ENCODE data around the gene RSU1.

The RSU1 gene

DNA sequence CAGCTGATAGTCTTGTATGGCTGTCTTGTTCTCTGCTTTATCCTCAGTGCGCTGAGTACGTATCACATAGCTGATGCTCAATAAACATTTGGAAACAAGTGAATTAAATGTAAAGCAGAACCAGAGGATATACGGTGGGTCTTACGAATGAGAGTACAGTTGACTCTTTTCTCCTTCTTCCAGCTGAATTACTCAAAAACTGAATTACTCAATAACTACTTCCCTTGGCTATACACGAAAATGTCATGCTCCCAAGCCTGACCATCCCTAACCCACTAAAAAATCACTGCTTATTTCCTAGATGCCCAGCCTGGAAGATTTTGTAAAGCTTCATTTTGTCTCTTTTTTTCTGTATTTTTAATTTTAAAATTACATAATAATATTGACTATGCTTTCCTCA lies 3.2 kb upstream of the RSU1 start:
- DNase-seq: no peak

DNA sequence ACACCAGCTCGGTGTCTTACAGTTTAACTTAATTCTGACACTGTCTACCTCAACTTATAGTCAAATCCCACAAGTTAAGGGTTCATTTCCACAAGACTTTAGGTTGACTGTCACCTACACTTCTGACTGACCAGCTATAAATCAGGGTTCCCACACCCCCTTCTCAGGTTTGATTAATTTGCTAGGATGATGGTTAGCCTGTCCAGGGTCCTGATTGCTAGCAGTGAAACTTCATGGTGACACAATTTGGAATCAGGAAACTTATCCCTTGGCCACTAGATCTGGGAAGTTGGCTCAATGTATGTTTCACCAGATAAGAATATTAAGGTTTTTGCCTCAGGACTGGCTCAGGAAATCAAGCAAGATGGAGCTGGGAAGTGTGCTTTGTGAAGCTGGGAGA lies 2.8 kb upstream of the RSU1 start:
- DNase-seq: no peak

DNA sequence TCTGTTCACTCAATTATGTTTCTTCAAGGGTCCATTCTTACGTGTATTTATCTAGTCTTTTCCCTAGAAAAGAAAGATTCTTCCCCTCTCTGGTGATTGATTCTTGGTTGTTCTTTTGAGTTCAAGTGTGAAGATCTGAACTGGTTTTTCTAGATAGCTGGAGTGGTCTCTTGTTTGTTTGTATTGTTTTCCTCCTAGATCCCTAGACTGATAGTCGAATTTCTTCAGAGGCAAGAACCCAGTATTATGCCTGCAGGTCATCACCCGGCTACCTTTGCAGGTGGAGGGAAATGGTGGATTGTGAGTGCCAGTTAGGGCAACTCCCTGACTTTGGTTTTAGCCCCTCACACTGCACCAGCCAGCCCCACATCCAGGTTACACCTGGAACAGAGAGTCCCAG lies 2.2 kb upstream of the RSU1 start:
- no peak for DNase-seq

DNA sequence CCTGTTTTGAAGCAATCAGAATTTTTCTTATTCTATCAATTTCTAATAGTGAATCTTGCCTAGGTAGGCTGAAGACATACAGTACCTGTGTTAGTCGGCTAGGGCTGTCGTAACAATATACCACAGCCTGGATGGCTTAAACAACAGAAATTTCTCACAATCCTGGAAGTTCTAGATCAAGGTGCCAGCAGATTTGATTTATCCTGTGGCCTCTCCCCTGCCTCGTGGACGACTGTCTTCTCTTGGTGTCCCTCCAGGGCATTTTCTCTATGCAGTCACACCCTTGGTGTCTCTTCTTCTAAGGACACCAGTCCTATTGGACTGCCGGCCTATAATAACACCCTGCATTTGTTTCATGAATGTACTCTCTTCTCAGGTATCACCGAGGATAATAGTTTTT lies 1.8 kb upstream of the RSU1 start:
- DNase-seq: no peak

DNA sequence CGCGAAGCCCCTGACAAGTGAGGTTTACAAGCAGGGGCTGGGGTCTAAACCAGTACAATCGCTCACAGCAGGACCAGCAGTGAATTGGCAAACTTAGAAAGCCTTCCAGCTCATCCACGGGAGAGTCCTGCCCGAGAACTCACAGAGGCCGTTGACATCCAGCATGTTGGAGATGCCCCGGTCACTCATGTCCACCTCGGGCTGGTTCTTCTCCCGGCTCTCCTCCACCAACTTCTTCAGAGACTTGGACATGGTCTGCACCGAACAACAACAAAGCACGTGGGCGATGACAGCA lies 447 bp downstream of the RSU1 start:
- DNase-seq: no peak

DNA sequence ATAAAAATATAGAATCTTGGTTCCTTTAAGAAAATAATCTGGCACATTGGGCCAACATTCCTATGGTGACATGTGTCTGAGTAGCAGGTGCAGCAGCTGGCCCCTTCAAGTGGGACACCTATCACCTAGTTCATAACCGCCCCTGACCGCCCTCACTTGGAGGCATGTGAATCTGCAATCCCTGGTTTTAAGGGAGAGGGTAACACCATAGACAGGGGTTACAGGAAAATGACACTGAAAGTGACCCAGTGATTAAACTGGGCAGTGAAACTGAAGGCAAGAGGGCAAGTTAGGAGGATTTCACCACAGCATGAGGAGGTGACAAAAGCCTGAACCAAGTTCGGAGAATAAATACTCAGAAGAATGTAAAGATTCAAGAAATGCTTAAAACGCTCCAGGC lies 1.1 kb downstream of the RSU1 start:
- DNase-seq: no peak

DNA sequence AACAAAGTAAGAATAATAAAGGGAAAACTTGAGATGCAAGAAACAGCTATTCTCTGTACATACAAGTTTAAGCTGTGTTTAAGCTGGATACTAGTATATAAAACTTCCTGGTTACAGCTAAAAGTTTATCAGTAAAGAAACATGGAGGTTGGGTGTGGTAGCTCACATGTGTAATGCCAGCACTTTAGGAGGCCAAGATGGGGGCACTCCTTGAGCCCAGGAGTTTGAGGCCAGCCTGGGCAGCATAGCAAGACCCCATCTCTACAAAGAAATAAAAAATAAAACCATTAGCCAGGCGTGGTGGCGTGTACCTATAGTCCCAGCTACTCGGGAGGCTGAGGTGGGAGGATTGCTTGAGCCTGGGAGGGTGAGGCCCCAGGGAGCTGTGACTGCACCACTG lies 3.2 kb downstream of the RSU1 start:
- no peak for DNase-seq

DNA sequence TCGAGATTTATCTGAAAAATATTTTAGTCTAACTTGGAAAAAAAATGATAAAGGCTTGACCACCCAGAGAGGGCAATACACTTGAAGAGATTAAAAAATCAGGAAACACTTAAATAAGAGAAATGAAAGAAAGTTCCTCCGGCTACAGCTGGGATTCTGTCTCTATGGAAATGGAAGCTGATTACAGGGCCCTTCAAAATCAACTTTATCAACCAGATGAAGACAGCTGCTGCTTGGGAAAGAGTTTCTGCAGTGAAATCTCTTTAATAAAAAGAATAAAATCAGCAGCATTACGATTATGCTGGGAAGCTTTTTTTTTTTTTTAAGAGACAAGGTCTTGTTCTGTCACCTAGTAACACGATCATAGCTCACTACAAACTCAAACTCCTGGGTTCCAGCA lies 4.5 kb downstream of the RSU1 start:
- no peak for DNase-seq

DNA sequence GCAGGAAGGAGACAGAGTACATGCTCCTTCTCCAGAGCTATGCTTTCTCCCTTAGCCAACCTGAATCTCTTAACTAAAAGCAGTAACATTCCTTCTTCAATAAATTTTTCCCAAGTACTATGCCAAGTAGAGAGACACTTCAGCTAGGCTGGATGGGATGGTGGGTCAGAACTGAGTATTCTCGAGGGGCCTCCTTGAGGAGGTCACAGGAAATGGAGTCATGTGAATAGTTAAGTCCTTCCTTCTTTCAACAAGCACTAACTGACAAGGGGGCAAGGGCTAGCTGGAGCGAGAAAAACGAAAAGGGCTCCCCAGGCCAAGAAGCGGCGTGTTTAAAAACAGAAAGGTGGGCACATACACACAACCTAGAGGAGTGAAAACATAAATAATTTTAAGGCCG lies 5.5 kb downstream of the RSU1 start:
- no peak for DNase-seq

DNA sequence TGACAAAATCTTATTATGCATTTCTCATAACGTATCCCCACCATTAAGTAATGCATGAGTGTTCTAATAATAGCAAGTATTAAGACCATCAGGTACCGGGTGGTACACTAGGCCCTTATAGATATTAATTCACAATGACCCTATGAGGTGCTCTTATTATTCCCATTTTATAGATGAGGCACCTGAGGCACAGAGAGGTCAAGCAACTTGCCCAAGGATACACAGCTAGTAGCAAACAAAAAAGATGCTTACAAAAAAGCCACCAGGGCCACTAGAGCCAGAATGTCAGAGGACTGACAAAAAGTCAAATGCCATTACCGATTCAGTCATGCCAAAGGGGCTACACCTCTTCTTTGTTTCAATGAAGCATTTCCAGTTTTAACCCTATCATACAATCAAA lies 5.9 kb downstream of the RSU1 start:
- DNase-seq: no peak

DNA sequence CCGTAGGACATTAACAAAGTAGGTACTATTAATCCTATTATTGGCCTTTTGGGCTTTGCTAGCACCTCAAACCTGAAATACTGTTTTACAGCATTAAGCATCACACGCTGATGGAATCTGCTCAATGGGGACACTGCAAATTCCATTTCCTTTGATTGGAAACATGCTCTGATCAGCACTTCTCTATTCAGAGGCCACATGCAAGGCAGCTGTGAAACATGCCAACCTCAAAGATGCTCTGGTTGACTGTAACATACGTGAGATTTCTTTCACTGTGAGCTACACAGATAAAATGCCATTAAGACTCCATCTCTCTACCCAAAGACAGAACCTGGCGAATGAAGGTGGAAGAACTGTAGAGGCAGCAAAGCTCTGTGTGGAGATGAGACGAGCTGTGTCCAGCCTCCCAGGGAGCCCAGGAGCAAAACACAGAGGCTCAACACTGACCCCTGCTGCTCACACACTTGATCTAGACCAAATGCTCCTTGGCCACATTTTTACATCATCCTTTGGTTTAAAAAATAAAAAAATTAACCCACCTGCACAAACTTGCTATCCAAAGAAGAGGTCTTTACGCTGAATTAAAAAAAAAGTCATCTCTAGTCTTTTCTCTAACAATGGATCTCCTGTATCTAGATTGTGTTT lies 8.0 kb downstream of the RSU1 start:
- peak; percentile 60 for DNase-seq

DNA sequence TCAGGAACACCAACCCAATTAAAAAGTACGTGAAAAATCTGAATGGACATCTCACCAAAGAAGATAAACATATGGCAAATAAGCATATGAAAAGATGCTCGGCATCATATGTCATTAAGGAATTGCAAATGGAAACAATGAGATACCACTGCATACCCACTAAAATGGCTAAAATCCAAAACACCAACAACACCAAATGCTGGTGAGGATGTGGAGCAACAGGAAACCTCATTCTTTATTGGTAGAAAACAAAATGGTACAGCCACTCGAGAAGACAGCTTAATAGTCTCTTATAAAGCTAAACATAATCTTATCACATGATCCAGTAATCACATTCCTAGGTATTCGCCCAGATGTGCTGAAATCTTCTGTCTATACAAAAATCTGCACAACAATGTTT lies 13.1 kb downstream of the RSU1 start:
- DNase-seq: no peak

DNA sequence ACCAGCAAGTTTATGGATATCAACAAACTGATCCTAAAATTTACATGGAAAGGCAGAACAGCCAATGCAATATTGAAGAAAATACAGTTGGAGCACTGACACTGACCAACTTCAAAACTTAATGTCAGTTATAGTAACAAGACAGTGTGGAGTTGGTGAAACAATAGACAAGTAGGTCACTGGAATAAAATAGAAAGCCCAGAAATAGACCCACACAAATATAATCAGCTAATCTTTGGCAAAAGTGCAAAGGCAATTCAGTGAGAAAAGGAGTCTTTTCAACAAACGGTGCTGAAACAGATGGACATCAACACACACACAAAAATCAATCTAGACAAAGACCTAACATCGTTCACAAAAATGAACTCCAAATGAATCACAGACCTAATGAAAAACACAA lies 13.8 kb downstream of the RSU1 start:
- DNase-seq: no peak

DNA sequence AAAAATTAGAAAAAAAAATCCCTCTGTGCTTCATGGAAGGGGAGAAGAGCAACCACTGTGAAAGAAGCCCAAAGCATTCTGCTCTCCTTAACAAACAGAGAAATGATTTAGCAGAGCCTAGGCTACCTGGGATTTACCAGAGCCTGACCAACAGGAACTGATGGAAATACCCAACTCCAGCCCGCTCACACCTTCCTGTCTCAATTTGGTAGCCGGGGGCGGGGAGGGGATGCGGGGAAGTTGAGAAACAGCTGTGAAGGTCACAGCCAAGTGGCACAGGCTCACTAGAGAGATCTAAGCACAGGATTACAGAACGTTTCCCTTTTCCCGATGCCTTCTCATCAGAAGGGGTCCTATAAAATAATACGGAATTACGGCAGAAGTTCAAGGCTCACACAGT lies 17.6 kb downstream of the RSU1 start:
- DNase-seq: no peak

DNA sequence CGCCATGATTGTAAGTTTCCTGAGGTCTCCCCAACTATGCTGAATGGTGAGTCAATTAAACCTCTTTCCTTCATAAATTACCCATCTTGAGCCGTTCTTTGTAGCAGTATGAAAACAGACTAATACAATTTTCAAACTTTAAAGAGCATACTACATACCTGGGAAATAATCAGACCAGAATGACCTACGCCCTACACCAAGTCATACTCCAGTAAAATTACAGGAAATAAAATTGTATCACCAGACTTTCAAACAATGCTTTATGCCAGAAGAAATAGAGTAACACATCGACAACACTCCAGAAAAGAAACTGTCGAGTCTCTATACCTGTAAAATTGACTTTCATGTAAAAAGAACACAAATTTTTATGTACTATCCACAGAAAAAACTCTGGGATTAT lies 18.7 kb downstream of the RSU1 start:
- no peak for DNase-seq

DNA sequence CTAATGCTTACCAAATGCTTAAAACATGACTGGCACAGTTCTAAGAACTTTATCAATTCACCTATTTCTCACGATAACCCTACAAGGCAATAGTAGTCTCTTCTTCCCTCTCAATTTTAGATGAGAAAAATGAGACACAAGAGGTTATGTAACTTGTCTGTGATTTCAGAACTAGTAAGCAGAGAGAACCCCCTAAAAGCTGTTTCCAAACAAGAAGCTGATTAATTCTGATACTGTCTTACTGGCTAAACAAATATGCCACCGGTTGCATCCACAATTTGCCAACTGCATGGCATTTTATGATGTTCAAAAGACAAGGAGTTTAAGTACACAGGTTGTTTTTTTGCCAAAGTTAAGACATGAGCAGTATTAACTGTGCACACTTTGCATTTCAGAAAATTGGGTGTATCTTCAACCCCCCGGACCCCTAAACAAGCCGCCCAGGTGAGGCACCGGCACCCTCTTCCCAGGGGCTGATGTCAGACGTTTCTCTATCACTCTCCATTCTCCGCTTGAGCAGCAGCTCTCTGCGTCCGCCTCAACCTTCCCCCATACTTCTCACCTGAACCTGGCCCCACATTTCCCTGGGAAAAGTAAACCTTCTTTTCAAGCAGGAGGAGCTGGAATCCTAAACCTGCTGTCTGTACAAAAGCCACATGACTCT lies 21.7 kb downstream of the RSU1 start:
- DNase-seq: no peak

DNA sequence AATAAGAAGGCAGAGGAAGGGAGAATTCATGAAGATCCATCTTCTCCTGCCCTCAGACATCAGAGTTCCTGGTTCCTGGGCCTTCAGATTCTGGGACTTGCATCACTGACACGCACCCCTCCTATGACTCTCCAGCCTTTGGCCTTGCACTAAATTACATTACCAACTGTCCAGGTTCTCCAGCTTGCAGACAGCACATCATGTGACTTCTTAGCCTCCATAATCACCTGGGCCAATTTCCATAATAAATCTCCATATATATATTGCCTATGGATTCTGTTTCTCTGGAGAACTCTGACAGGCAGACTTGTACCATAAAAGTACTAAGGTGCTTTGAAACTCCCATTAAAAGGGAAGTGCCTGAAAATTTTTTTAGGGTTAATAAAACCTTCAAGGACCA lies 23.2 kb downstream of the RSU1 start:
- DNase-seq: no peak

DNA sequence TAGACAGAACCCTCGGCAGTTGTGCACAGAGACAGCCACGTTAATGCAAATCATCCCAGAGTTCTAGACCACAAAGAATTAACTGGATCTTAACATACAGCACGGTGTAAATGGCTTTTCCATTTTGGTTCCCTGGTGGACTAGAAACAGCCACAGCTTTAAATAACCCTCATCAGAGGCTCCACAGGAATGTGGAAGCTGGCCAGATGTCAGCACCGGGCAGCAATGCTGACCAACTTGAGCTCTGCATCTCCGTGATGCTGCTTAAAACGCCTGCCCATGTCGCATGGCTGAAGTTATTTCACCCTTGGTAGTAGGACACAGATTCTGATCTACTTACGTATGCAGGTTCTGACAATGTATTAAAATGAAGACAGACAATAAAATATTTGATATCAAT lies 24.5 kb downstream of the RSU1 start:
- no peak for DNase-seq

DNA sequence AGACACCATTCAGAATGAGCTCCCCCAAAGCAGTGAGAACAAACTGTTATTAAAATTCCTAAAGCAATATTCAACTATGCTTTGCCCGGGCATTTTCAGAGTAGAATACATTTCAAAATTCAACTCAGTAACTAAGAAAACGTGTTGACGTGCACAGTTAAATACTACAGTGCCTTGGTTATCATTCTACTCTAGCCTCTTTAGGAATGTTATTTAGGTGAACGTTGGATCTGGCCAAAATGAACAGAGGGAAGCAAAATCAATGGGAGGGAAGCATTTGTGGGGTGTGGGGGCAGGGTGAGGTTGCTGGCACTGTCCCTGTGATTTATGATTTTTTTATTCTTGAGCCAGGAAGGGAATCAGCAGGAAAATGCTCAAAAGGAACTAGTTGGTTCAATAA lies 27.5 kb downstream of the RSU1 start:
- no peak for DNase-seq

DNA sequence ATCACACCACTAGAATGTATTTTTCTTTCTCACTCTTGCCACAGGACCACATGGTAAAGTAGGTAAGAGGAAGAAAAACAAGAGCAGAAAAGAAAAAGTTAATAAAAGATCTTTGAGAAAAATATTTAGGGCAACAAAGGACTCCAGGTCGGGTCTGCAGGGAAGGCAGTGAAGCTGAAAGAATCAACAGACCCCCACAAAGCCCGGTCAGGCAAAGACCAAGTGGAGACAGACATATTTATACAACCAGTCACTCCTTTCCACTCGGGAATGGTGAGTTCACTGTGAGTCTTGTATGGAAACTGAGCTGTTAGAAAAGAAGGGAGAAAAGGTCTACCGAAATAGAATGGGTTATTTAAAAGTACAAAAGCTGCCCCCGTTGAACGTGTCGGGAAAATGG lies 28.0 kb downstream of the RSU1 start:
- no peak for DNase-seq

DNA sequence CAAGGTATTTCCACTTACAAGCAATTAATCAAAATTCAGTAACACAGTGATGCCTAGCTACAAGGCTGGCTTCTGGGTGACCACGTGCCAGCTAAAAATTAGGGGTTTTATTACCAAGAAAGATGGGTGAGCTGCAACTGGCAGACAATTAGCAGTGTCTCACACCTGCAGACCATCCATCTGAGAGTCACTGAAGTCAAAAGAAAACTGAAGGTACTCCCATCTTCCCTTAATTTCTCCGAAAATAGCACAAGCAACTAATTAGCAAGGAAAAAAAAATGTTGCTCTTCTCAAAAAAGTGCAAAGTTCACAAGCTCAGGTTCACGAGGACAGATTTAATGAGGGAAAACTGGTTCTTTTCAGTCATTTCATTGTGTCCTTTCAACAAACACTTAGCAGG lies 28.4 kb downstream of the RSU1 start:
- DNase-seq: no peak

DNA sequence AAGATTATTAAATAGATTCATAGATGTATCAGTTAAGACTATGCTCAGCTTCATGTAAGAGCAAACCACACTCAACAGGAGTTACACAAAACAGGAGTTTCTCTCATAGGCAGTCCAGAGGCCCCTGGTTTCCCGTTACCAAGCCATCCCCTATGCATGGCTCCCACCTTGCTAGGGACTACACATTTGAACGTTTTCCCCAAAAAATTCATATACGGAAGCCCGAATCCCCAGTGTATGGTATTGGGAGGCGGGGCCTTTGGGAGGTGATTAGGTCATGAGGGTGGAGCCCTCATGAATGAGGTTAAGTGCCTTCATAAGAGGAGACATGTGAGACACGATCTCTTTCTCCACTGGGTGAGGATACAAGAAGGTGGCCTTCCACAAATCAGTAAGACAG lies 29.1 kb downstream of the RSU1 start:
- no peak for DNase-seq

DNA sequence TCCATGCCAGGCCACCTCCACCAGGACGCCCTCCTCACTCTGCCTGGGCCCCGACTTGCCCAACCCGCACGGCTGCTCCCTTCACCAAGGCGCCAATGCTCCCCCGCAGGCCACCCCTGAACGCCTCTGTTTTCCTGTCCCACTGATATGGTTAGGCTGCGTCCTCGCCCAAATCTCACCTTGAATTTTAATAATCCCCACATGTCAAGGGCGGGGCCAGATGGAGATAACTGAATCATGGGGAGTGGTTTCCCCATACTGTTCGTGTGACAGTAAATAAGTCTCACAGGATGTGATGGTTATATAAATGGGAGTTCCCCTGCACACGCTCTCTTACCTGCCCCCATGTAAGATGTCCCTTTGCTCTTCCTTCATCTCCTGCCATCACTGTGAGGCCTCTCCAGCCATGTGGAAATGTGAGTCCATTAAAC lies 29.8 kb downstream of the RSU1 start:
- DNase-seq: peak; percentile 59

DNA sequence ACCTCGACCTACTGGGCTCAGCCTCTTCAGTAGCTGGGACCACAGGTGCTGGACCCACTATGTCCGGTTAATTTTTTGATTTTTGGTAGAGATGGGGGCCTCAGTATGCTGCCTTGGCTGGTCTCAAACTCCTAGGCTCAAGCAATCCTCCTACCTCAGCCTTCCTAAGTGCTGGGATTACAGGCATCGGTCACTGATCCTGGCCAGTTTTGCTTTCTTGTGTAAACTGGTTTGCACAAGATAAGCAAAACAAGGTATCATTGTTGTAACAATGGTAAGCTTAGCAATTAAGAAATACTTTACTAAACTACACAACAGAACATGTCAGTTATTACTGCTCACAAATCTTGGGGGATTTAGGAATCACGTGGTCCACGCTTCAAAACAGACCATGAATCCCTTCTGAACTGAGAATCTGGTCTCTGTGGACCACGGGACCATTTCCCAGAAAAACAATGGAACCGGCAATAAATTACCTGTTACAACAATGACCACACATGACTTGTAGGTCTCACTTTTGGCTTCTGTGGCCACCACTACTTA lies 36.8 kb downstream of the RSU1 start:
- no peak for DNase-seq

DNA sequence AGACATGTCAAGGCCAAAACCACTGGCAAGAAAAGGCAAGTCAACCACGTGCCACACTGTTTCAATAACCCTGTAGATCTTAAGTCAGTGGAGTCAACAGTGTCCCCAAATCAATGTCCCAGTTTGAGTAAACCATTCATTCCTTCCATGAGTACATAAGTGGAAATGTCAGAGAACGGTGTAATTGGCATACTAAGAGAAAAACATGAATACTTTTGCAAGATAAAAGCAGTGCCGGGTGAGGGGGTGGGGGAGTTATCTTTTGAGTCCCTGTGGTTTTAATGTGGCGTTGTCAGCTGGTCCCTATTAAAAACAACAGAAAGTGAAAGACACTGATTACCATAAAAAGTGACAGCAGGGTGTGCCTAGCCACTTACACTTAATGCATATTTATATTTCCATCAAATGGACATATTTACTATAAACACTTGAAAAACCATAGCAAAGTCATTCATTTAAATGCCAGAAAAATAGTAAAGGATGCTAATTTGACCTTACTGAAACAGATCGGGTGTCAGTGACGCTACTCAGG lies 37.8 kb downstream of the RSU1 start:
- DNase-seq: peak; percentile 84
